Measurements from ENCODE around the gene COPS7A. TPM values are rescaled to one million over a fixed set of nuclear protein-coding genes. Genes with fewer than 3 reads are reported as not detected.

COPS7A gene
- total RNA-seq, 1 donor, result 98.8 TPM

GRCh38 chr12:6699259-6699988, 24.4 kb upstream of the COPS7A start:
- Histone ChIP-seq H2AFZ (ENCODE audit: low read length) (peak overlapping the region; percentile 49), H3K79me2 (ENCODE audit: insufficient read depth, low read length) (no peaks in the 10 kb centered on the region), H4K20me1 (ENCODE audit: insufficient read depth, low read length) (no peaks in the 10 kb centered on the region), H3K4me1 (ENCODE audit: insufficient read depth, low read length) (peaks cover 5% of the 10 kb centered on the region), H3K4me3 (ENCODE audit: insufficient read depth, low read length) (peak overlapping the region; percentile 66), H3K9me3 (ENCODE audit: low read depth, low read length) (no peaks in the 10 kb centered on the region), H3K4me2 (ENCODE audit: insufficient read depth, low read length) (peak overlapping the region; percentile 76), H3K36me3 (ENCODE audit: insufficient read depth, low read length) (no peaks in the 10 kb centered on the region), H3K27ac (ENCODE audit: low read depth, low read length) (no peak overlapping the region), H3K27me3 (ENCODE audit: insufficient read depth, low read length) (peaks cover 50% of the 10 kb centered on the region)
- no peak for TF ChIP-seq CTCF (IDR thresholded peaks at IDR 0.05; ENCODE audit: extremely low read depth, low read depth, low read length)
- peak; percentile 69 for DNase-seq (ENCODE audit: insufficient read length, low spot score, missing footprints)

- H3K79me2 ChIP-seq (ENCODE audit: insufficient read depth, low read length), result no peaks in the 10 kb centered on the region
- H4K20me1 ChIP-seq (ENCODE audit: insufficient read depth, low read length), result no peaks in the 10 kb centered on the region
- no peak for TF ChIP-seq CTCF (IDR thresholded peaks at IDR 0.05; ENCODE audit: extremely low read depth, low read depth, low read length)
- no peak overlapping the region for H3K27ac ChIP-seq (ENCODE audit: low read depth, low read length)
- no peaks in the 10 kb centered on the region for H3K36me3 ChIP-seq (ENCODE audit: insufficient read depth, low read length)
- peak; percentile 87 for DNase-seq (ENCODE audit: insufficient read length, low spot score, missing footprints)
- H3K9me3 ChIP-seq (ENCODE audit: low read depth, low read length), result no peaks in the 10 kb centered on the region
- H3K4me2 ChIP-seq (ENCODE audit: insufficient read depth, low read length), result peak overlapping the region; percentile 76
- H3K27me3 ChIP-seq (ENCODE audit: insufficient read depth, low read length), result peaks cover 50% of the 10 kb centered on the region
- H3K4me1 ChIP-seq (ENCODE audit: insufficient read depth, low read length), result peaks cover 5% of the 10 kb centered on the region
- peak overlapping the region; percentile 59 for H2AFZ ChIP-seq (ENCODE audit: low read length)
- peak overlapping the region; percentile 66 for H3K4me3 ChIP-seq (ENCODE audit: insufficient read depth, low read length)
These were observed 23.7 kb upstream of the COPS7A start for GRCh38 chr12:6699989-6700645.

GRCh38 chr12:6700646-6701051, 23.2 kb upstream of the COPS7A start, which contains the start of gene PIANP:
TSS of gene PIANP (minus strand) at chr12:6700815. CDS start at chr12:6698061, 2,754 bp downstream.
- peak within 1 kb of the TSS; percentile 76 for H3K4me2 ChIP-seq (ENCODE audit: insufficient read depth, low read length)
- no peaks in the 10 kb centered on the region for H3K9me3 ChIP-seq (ENCODE audit: low read depth, low read length)
- no peaks in the 10 kb centered on the region for H3K79me2 ChIP-seq (ENCODE audit: insufficient read depth, low read length)
- DNase-seq (ENCODE audit: insufficient read length, low spot score, missing footprints), result peak; percentile 89
- H3K4me1 ChIP-seq (ENCODE audit: insufficient read depth, low read length), result peaks cover 5% of the 10 kb centered on the region
- TF ChIP-seq CTCF (IDR thresholded peaks at IDR 0.05; ENCODE audit: extremely low read depth, low read depth, low read length), result no peak
- H4K20me1 ChIP-seq (ENCODE audit: insufficient read depth, low read length), result no peaks in the 10 kb centered on the region
- peak within 1 kb of the TSS; percentile 66 for H3K4me3 ChIP-seq (ENCODE audit: insufficient read depth, low read length)
- peak within 1 kb of the TSS; percentile 73 for H2AFZ ChIP-seq (ENCODE audit: low read length)
- H3K27ac ChIP-seq (ENCODE audit: low read depth, low read length), result no peak within 1 kb of the TSS
- no peaks in the 10 kb centered on the region for H3K36me3 ChIP-seq (ENCODE audit: insufficient read depth, low read length)
- H3K27me3 ChIP-seq (ENCODE audit: insufficient read depth, low read length), result peaks cover 50% of the 10 kb centered on the region

Data from osteoblast (primary cell).